Astrocyte (in vitro differentiated cells and primary cell): ENCODE results near the gene DUSP1. TPM values are rescaled to one million over a fixed set of nuclear protein-coding genes. Genes with fewer than 3 reads are reported as not detected.

Experiments
- DNase-seq: peaks from one replicate; pipeline ENCODE4 v3.0.0-alpha.2; 2010; ENCODE audit warnings: low read depth
- FAIRE-seq: peaks from 2 replicates; lab custom pipeline; 2011; peaks lifted over from hg19 to GRCh38; lab: Jason Lieb, UNC
- H2AFZ ChIP-seq: 2 replicates; pipeline ENCODE4 v1.6.0; 2012; ENCODE audit warnings: low read depth, low read length, inconsistent platforms
- H3K27ac ChIP-seq: 2 replicates; pipeline ENCODE4 v1.5.1; 2011; ENCODE audit warnings: low read depth, low read length, inconsistent platforms
- H3K27me3 ChIP-seq: 2 replicates; pipeline ENCODE4 v1.6.0; 2011; ENCODE audit warnings: low read length, inconsistent platforms; ENCODE audit not compliant: insufficient read depth
- H3K36me3 ChIP-seq: 2 replicates; pipeline ENCODE4 v1.5.1; 2011; ENCODE audit warnings: low read length, inconsistent platforms; ENCODE audit not compliant: insufficient read depth
- H3K4me1 ChIP-seq: 2 replicates; pipeline ENCODE4 v1.5.1; 2011; ENCODE audit warnings: low read length, inconsistent platforms; ENCODE audit not compliant: insufficient read depth
- H3K4me2 ChIP-seq: 2 replicates; pipeline ENCODE4 v1.6.0; 2012; ENCODE audit warnings: low read length, inconsistent platforms
- H3K4me3 ChIP-seq: 2 replicates; pipeline ENCODE4 v1.5.1; 2011; ENCODE audit warnings: low read depth, mild to moderate bottlenecking, low read length, inconsistent platforms; ENCODE audit not compliant: insufficient read depth
- H3K79me2 ChIP-seq: 2 replicates; pipeline ENCODE4 v1.6.0; 2012; ENCODE audit warnings: mild to moderate bottlenecking, low read length, inconsistent platforms; ENCODE audit not compliant: insufficient read depth
- H3K9ac ChIP-seq: 2 replicates; pipeline ENCODE4 v1.6.0; 2012; ENCODE audit warnings: mild to moderate bottlenecking, low read length, inconsistent platforms
- H3K9me3 ChIP-seq: 2 replicates; pipeline ENCODE4 v1.5.1; 2012; ENCODE audit warnings: low read depth, mild to moderate bottlenecking, low read length, inconsistent platforms; ENCODE audit not compliant: insufficient read depth
- H4K20me1 ChIP-seq: 2 replicates; pipeline ENCODE4 v1.6.0; 2012; ENCODE audit warnings: low read length, inconsistent platforms; ENCODE audit not compliant: insufficient read depth
- H3K27ac Mint-ChIP-seq: one replicate; pipeline ENCODE4 v1.8.0; 2021; ENCODE audit warnings: mild to moderate bottlenecking, mixed read lengths; ENCODE audit not compliant: unreplicated experiment
- H3K27me3 Mint-ChIP-seq: one replicate; pipeline ENCODE4 v1.8.0; 2021; ENCODE audit warnings: low read depth, mixed read lengths; ENCODE audit not compliant: unreplicated experiment
- H3K36me3 Mint-ChIP-seq: one replicate; pipeline ENCODE4 v1.8.0; 2021; ENCODE audit warnings: low read depth, mixed read lengths; ENCODE audit not compliant: unreplicated experiment
- H3K4me1 Mint-ChIP-seq: one replicate; pipeline ENCODE4 v1.8.0; 2021; ENCODE audit warnings: low read depth, mixed read lengths; ENCODE audit not compliant: unreplicated experiment
- H3K4me3 Mint-ChIP-seq: one replicate; pipeline ENCODE4 v1.8.0; 2021; ENCODE audit warnings: mild to moderate bottlenecking, moderate library complexity, mixed read lengths; ENCODE audit not compliant: unreplicated experiment
- H3K9me3 Mint-ChIP-seq: one replicate; pipeline ENCODE4 v1.8.0; 2021; ENCODE audit warnings: mild to moderate bottlenecking, mixed read lengths; ENCODE audit not compliant: unreplicated experiment
- EZH2 ChIP-seq: IDR thresholded peaks from 2 replicates; pipeline ENCODE4 v1.6.1; 2012; ENCODE audit warnings: mild to moderate bottlenecking, low read length, inconsistent platforms; ENCODE audit not compliant: insufficient read depth
- total RNA-seq: library from RNA; stranded (reverse); gene quantifications from 2 replicates; pipeline ENCODE4 v1.2.1, GENCODE V29; 2021
- TF ChIP-seq, protein P1 (sequence below): IDR thresholded peaks from 2 replicates; pipeline ENCODE4 v1.5.1; 2011; ENCODE audit warnings: low read depth, mild to moderate bottlenecking, inconsistent platforms, low read length, moderate library complexity; ENCODE audit not compliant: insufficient read depth

DUSP1 gene
- total RNA-seq, 1 donor from 2014 or later, result 90.1 TPM

DNA sequence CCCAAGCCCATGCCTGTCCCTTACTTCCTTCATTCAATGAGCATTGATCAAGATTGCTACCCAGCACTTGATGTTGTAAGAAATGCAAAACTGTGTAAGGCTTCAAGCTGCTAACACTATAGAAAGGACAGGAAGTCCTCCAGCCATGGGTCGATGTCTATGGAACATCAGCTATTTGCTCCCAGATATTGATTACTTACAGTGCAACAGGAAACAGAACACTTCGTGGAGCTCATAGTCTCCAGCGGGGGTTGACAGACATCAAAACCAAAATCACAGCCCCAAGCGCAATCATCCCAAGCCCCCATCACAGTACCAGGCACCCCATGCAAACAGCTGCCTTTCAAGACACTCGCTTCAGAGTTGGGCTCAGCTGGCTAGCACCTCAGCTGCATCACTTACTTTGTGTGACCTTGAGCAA is 26.8 kb upstream of the DUSP1 start:
- peak overlapping the region; percentile 69 for H3K9ac ChIP-seq
- no peaks in the 10 kb centered on the region for H3K79me2 ChIP-seq
- peaks cover 76% of the 10 kb centered on the region for H3K4me1 ChIP-seq
- H3K27ac ChIP-seq, result peak overlapping the region; percentile 86
- TF ChIP-seq, protein P1, sequence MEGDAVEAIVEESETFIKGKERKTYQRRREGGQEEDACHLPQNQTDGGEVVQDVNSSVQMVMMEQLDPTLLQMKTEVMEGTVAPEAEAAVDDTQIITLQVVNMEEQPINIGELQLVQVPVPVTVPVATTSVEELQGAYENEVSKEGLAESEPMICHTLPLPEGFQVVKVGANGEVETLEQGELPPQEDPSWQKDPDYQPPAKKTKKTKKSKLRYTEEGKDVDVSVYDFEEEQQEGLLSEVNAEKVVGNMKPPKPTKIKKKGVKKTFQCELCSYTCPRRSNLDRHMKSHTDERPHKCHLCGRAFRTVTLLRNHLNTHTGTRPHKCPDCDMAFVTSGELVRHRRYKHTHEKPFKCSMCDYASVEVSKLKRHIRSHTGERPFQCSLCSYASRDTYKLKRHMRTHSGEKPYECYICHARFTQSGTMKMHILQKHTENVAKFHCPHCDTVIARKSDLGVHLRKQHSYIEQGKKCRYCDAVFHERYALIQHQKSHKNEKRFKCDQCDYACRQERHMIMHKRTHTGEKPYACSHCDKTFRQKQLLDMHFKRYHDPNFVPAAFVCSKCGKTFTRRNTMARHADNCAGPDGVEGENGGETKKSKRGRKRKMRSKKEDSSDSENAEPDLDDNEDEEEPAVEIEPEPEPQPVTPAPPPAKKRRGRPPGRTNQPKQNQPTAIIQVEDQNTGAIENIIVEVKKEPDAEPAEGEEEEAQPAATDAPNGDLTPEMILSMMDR, result no peak
- no peak for TF ChIP-seq EZH2
- H3K36me3 ChIP-seq, result no peaks in the 10 kb centered on the region
- Mint-ChIP-seq H3K27me3 (no peaks in the 10 kb centered on the region), H3K9me3 (peaks cover 2% of the 10 kb centered on the region), H3K4me3 (no peak overlapping the region), H3K4me1 (peaks cover 32% of the 10 kb centered on the region), H3K27ac (no peak overlapping the region), H3K36me3 (no peaks in the 10 kb centered on the region)
- H3K4me3 ChIP-seq, result no peak overlapping the region
- no peaks in the 10 kb centered on the region for H3K27me3 ChIP-seq
- H3K9me3 ChIP-seq, result no peaks in the 10 kb centered on the region
- H3K4me2 ChIP-seq, result peak overlapping the region; percentile 71
- FAIRE-seq (no peak), DNase-seq (no peak)
- H2AFZ ChIP-seq, result no peak overlapping the region
- H4K20me1 ChIP-seq, result no peaks in the 10 kb centered on the region

DNA sequence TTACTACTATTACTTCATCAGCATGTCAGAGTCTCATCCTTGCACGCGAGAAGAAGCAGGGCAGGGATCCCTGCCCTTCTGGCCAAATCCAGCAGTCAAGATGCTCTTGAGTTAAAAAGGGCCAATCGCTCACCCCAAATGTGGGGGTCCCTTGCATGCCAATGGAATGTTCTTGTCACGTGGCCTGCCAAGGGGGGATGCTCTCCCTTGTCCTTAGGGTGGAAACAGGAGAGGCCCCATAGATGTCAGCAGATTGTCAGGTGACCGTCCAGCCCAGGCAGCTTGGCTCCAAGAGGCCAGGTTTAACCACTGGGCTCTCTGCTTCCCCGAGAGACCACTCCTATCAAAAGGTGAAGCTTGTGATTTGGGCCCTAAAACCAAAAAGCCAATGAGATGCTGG is 25.3 kb upstream of the DUSP1 start:
- H3K27me3 Mint-ChIP-seq, result no peaks in the 10 kb centered on the region
- no peaks in the 10 kb centered on the region for H3K36me3 Mint-ChIP-seq
- Histone ChIP-seq H3K36me3 (no peaks in the 10 kb centered on the region), H4K20me1 (no peaks in the 10 kb centered on the region), H3K4me3 (no peak overlapping the region), H3K9me3 (no peaks in the 10 kb centered on the region), H3K27ac (peak overlapping the region; percentile 79), H3K27me3 (no peaks in the 10 kb centered on the region), H3K79me2 (no peaks in the 10 kb centered on the region), H3K4me1 (peaks cover 61% of the 10 kb centered on the region), H2AFZ (no peak overlapping the region), H3K9ac (no peak overlapping the region), H3K4me2 (no peak overlapping the region)
- DNase-seq, result no peak
- no peak for TF ChIP-seq EZH2
- TF ChIP-seq, protein P1, result no peak
- H3K9me3 Mint-ChIP-seq, result peaks cover 2% of the 10 kb centered on the region
- peaks cover 26% of the 10 kb centered on the region for H3K4me1 Mint-ChIP-seq
- H3K4me3 Mint-ChIP-seq, result no peak overlapping the region
- H3K27ac Mint-ChIP-seq, result no peak overlapping the region
- no peak for FAIRE-seq

DNA sequence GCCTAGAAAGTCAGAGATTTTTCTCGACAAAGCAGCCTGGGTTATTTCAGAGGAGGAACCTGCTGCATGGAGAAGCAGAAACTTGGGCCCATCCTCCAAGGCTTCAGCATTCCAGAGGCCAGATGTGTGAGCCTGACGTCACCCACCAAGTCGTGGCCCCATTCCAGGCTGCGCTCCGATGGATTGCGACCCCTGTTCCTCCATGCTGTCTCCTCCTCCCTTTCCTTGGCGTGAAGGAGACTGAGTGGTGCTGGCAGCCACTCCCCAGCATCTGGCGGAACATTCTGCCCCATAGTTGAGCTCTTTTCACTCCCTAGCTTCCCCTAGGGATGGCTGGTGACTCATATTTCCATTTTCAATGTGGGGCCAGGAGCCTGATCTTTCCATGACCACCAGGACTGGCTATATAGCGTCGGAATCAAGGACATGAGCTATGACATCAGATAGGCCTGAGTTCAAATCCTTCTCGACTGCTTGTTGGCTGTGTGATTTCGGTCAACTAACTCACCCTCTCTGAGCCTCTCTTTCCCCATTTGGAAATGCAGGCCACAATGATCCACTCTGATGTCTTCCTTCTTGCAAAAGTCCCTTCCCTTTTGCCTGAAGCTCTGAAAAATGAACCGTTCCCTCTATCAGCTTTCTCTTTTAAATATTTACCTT is 24.5 kb upstream of the DUSP1 start:
- peak; percentile 95 for DNase-seq

More for the DNA sequence above, 24.5 kb upstream of the DUSP1 start:
- peak overlapping the region; percentile 33 for H2AFZ ChIP-seq
- Mint-ChIP-seq H3K27ac (peak overlapping the region; percentile 58), H3K36me3 (no peaks in the 10 kb centered on the region), H3K4me3 (no peak overlapping the region), H3K4me1 (peaks cover 20% of the 10 kb centered on the region), H3K9me3 (peaks cover under 1% of the 10 kb centered on the region), H3K27me3 (no peaks in the 10 kb centered on the region)
- H3K36me3 ChIP-seq, result no peaks in the 10 kb centered on the region
- H3K4me2 ChIP-seq, result peak overlapping the region; percentile 45
- peak; percentile 58 for FAIRE-seq
- no peaks in the 10 kb centered on the region for H3K27me3 ChIP-seq
- H3K9ac ChIP-seq, result peak overlapping the region; percentile 59
- TF ChIP-seq, protein P1, result no peak
- TF ChIP-seq EZH2, result no peak
- H3K9me3 ChIP-seq, result no peaks in the 10 kb centered on the region
- H3K4me1 ChIP-seq, result peaks cover 53% of the 10 kb centered on the region
- H3K79me2 ChIP-seq, result no peaks in the 10 kb centered on the region
- H4K20me1 ChIP-seq, result no peaks in the 10 kb centered on the region
- H3K27ac ChIP-seq, result peak overlapping the region; percentile 79
- H3K4me3 ChIP-seq, result no peak overlapping the region
